Natural killer cell (primary cell): ENCODE results near the gene LEFTY1. TPM values are rescaled to one million over a fixed set of nuclear protein-coding genes. Genes with fewer than 3 reads are reported as not detected.

Experiments used
- ATAC-seq, 3 donors: fragments of 150-1000 bp in 2 of 3; fragments of 200-7000 bp in 1 of 3; cut with Tn5 transposase; 1 replicate in 1 of 3; 2 replicates in 2 of 3; pipeline ENCODE4 v1.10.0; 2021; ENCODE audit warnings: mild to moderate bottlenecking in 2 of 3, moderate library complexity in 2 of 3
- DNase-seq, 2 donors: peaks; one replicate each; pipeline versions ENCODE4 v3.0.0 to v3.0.0-alpha.2; 2013 to 2021; ENCODE audit warnings: mixed read lengths in 1 of 2
- H3K27ac ChIP-seq: one replicate; pipeline ENCODE4 v1.5.1; 2013; ENCODE audit warnings: mild to moderate bottlenecking, low read length
- H3K27me3 ChIP-seq: one replicate; pipeline ENCODE4 v1.6.1; 2013; ENCODE audit warnings: low read length; ENCODE audit not compliant: control insufficient read depth, insufficient read depth
- H3K36me3 ChIP-seq: one replicate; pipeline ENCODE4 v1.6.1; 2013; ENCODE audit warnings: low read length; ENCODE audit not compliant: control insufficient read depth, insufficient read depth
- H3K4me1 ChIP-seq: one replicate; pipeline ENCODE4 v1.6.1; 2013; ENCODE audit warnings: low read length; ENCODE audit not compliant: control insufficient read depth, insufficient read depth
- H3K4me3 ChIP-seq: one replicate; pipeline ENCODE4 v1.5.1; 2013; ENCODE audit warnings: low read length
- H3K9me3 ChIP-seq: one replicate; pipeline ENCODE4 v1.6.1; 2013; ENCODE audit warnings: low read length; ENCODE audit not compliant: control insufficient read depth, insufficient read depth
- H3K27ac Mint-ChIP-seq, 2 donors: one replicate each; pipeline ENCODE4 v1.8.0; 2022; ENCODE audit warnings: mild to moderate bottlenecking in 2 of 2, mixed read lengths in 2 of 2, moderate library complexity in 1 of 2
- H3K27me3 Mint-ChIP-seq, 2 donors: one replicate each; pipeline ENCODE4 v1.8.0; 2022; ENCODE audit warnings: low read depth in 2 of 2, mixed read lengths in 2 of 2
- H3K36me3 Mint-ChIP-seq: one replicate; pipeline ENCODE4 v1.8.0; 2022; ENCODE audit warnings: mixed read lengths
- H3K4me1 Mint-ChIP-seq, 2 donors: one replicate each; pipeline ENCODE4 v1.8.0; 2022; ENCODE audit warnings: mixed read lengths in 2 of 2
- H3K4me3 Mint-ChIP-seq: one replicate; pipeline ENCODE4 v1.8.0; 2022; ENCODE audit warnings: mild to moderate bottlenecking, moderate library complexity, mixed read lengths
- H3K9me3 Mint-ChIP-seq, 2 donors: one replicate each; pipeline ENCODE4 v1.8.0; 2022; ENCODE audit warnings: mixed read lengths in 2 of 2
- WGBS: methylation state at CpG from one replicate; pipeline ENCODE4 v1.1.7; 2013; ENCODE audit warnings: missing lambda C conversion rate; ENCODE audit not compliant: insufficient coverage; 5-methylcytosine and 5-hydroxymethylcytosine counted together
- intact Hi-C: fragments of 100-400 bp; cut with micrococcal nuclease; formaldehyde crosslinking; loops from one replicate; pipeline ENCODE4 v1.14.2; 2022
- total RNA-seq, 4 donors: library from RNA; stranded (reverse); fragments of 120-200 nt in 1 of 4; gene quantifications; one replicate each; pipeline versions ENCODE4 v1.2.3 to v1.2.4, GENCODE V29; 2013 to 2022
- TF ChIP-seq, protein P1 (sequence below): fragments of 200-600 bp; IDR thresholded peaks from one replicate; pipeline ENCODE4 v1.8.0; 2022; ENCODE audit warnings: antibody characterized with exemption

LEFTY1 gene
- total RNA-seq, 3 donors from 2014 or later (not counting 1 experiment from before 2014, with no cell fraction given): not detected

DNA sequence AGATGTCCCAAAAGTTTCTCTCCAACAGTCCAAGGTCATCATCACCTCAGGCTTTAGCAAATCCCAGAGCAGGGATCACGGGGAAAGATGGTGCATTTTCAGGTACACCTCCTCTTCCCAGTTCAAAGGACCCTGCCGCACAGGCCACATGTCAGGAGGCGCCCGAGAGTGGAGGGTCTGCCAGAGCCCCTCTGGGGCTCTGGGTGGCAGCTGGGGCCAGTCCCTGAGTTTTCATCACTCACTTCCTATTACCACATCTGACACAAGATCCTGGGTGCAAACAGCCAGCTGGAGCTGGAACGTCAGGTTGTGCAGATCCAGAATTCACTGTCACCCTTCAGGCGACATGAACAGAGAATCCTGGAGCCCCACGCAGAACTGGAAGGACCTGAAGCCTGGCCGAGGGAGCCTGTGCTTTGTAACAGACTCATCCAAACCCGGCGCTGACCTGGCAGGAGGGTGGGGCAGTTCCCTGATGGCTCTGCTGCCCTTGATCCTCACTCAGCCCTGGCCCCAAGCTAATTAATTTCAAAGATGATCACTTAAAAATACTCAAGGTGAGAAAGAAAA lies 15.6 kb downstream of the LEFTY1 start:
- Mint-ChIP-seq H3K27ac (peak overlapping the region in 1 of 2 donors; percentile 36), H3K9me3 (no peaks in the 10 kb centered on the region), H3K36me3 (no peaks in the 10 kb centered on the region), H3K27me3 (no peaks in the 10 kb centered on the region), H3K4me1 (peaks cover 24 to 49% of the 10 kb centered on the region in 2 donors), H3K4me3 (no peak overlapping the region)
- TF ChIP-seq, protein P1, sequence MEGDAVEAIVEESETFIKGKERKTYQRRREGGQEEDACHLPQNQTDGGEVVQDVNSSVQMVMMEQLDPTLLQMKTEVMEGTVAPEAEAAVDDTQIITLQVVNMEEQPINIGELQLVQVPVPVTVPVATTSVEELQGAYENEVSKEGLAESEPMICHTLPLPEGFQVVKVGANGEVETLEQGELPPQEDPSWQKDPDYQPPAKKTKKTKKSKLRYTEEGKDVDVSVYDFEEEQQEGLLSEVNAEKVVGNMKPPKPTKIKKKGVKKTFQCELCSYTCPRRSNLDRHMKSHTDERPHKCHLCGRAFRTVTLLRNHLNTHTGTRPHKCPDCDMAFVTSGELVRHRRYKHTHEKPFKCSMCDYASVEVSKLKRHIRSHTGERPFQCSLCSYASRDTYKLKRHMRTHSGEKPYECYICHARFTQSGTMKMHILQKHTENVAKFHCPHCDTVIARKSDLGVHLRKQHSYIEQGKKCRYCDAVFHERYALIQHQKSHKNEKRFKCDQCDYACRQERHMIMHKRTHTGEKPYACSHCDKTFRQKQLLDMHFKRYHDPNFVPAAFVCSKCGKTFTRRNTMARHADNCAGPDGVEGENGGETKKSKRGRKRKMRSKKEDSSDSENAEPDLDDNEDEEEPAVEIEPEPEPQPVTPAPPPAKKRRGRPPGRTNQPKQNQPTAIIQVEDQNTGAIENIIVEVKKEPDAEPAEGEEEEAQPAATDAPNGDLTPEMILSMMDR: no peak
- peaks cover 69% of the 10 kb centered on the region for H3K36me3 ChIP-seq
- WGBS: 95% methylated on average over 10 of the region's 10 CpGs
- peaks cover 68% of the 10 kb centered on the region for H3K4me1 ChIP-seq
- no peak overlapping the region for H3K4me3 ChIP-seq
- intact Hi-C loops: no loop called here
- H3K27ac ChIP-seq: no peak overlapping the region
- DNase-seq (no peak), ATAC-seq (no peak)
- no peaks in the 10 kb centered on the region for H3K9me3 ChIP-seq
- no peaks in the 10 kb centered on the region for H3K27me3 ChIP-seq

DNA sequence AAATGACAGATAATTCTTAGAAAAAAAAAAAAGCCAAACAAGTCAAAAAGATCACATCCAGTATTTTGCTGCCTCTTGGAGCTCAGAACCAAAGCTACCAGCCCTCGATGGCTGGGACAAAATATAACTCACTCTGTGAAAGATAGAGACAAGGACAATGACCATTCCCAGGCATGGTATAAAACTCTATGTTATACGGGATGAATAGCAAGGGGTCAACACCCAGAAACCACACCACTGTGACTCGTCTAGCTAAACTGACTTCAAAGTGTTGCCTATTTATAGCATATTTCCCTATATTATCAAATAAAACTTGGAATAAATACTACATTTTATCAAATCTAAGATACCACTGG lies 16.9 kb downstream of the LEFTY1 start:
- DNase-seq (no peak), ATAC-seq (peak in 1 of 3 donors; percentile 29)
- Mint-ChIP-seq H3K27ac (peak overlapping the region; percentile 76 to 80), H3K4me1 (peaks cover 18 to 43% of the 10 kb centered on the region in 2 donors), H3K36me3 (no peaks in the 10 kb centered on the region), H3K9me3 (no peaks in the 10 kb centered on the region), H3K27me3 (no peaks in the 10 kb centered on the region), H3K4me3 (peak overlapping the region; percentile 28)
- Histone ChIP-seq H3K27ac (peak overlapping the region; percentile 44), H3K4me3 (no peak overlapping the region), H3K27me3 (no peaks in the 10 kb centered on the region), H3K9me3 (no peaks in the 10 kb centered on the region), H3K36me3 (peaks cover 74% of the 10 kb centered on the region), H3K4me1 (peaks cover 59% of the 10 kb centered on the region)
- 50% methylated on average over 3 of the region's 3 CpGs for WGBS
- TF ChIP-seq, protein P1: no peak
- intact Hi-C loops: no loop called here

DNA sequence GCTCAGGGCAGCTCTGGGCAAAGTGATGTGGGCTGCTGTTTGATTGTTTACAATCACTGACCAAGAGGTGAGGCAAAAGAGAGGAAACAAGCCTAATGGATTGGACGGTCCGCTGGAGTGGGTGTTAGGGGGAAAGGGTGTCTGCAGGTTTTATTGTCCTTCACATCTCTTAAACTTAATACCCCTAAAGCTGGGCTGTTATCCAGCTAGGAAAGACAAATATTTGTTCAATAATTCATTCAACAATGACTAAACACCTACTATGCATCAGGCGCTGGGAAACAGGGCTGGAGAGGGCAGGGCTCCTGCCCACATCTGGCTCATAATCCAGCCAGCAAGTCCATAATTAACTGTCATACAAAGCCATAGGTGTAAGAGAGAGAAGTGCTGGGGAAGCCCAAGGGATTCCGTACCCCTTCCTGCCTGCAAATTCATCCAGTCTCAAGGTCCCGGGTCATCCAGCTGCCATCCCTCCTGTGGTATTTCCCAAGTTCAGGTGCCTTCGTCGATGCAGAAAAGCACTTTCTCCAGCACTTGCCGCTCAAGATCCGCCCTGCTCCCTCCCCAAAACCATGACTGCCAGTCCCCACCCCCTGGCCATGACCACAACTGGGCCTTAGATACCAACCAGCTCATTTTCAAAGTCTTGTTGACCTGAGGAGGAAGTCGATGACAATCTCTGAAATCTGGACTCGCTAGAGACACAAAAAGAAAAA lies 17.4 kb downstream of the LEFTY1 start:
- Mint-ChIP-seq H3K27ac (peak overlapping the region; percentile 76 to 80), H3K36me3 (no peaks in the 10 kb centered on the region), H3K4me3 (peak overlapping the region; percentile 28), H3K4me1 (peaks cover 23 to 47% of the 10 kb centered on the region in 2 donors), H3K9me3 (no peaks in the 10 kb centered on the region), H3K27me3 (no peaks in the 10 kb centered on the region)
- intact Hi-C loops: no loop called here
- Histone ChIP-seq H3K4me3 (no peak overlapping the region), H3K27me3 (no peaks in the 10 kb centered on the region), H3K9me3 (no peaks in the 10 kb centered on the region), H3K4me1 (peaks cover 60% of the 10 kb centered on the region), H3K27ac (no peak overlapping the region), H3K36me3 (peaks cover 74% of the 10 kb centered on the region)
- TF ChIP-seq, protein P1: no peak
- ATAC-seq (peak; percentile 64 to 74 (median 71)), DNase-seq (peak in 1 of 2 donors; percentile 26)
- 53% methylated on average over 10 of the region's 11 CpGs for WGBS
